GM23338 (cell line): ENCODE measurements around the gene KRT78. TPM values are rescaled to one million over a fixed set of nuclear protein-coding genes. Genes with fewer than 3 reads are reported as not detected.

Source experiments
- ATAC-seq: fragments of 200-7000 bp; cut with Tn5 transposase; 3 replicates; pipeline ENCODE4 v1.9.1; 2020
- DNase-seq: peaks from one replicate; pipeline ENCODE4 v3.0.0-alpha.2; 2015; ENCODE audit warnings: low spot score
- H2AFZ ChIP-seq: fragments of 200-600 bp; sonication (generic); 2 replicates; pipeline ENCODE4 v1.8.0; 2016; ENCODE audit warnings: antibody characterized with exemption, mild to moderate bottlenecking, moderate library complexity
- H3F3A ChIP-seq: fragments of 200-600 bp; sonication (generic); replicated peaks from 2 replicates; pipeline ENCODE4 v1.8.0; 2017; ENCODE audit warnings: antibody characterized with exemption, mixed run types, low read depth
- H3K27ac ChIP-seq: fragments of 200-600 bp; sonication (generic); 2 replicates; pipeline ENCODE4 v1.6.1; 2016; ENCODE audit warnings: low read depth
- H3K27me3 ChIP-seq: fragments of 200-600 bp; sonication (generic); 2 replicates; pipeline ENCODE4 v1.8.0; 2016; ENCODE audit warnings: mild to moderate bottlenecking, mixed run types, moderate library complexity; ENCODE audit not compliant: insufficient read depth
- H3K36me3 ChIP-seq: fragments of 200-600 bp; sonication (generic); 2 replicates; pipeline ENCODE4 v1.8.0; 2016; ENCODE audit warnings: mild to moderate bottlenecking; ENCODE audit not compliant: insufficient read depth
- H3K4me1 ChIP-seq: fragments of 200-600 bp; sonication (generic); 2 replicates; pipeline ENCODE4 v1.8.0; 2016; ENCODE audit warnings: mild to moderate bottlenecking, moderate library complexity; ENCODE audit not compliant: insufficient read depth
- H3K4me2 ChIP-seq: fragments of 200-600 bp; sonication (generic); 2 replicates; pipeline ENCODE4 v1.7.1; 2017; ENCODE audit warnings: mixed run types
- H3K4me3 ChIP-seq: fragments of 200-600 bp; sonication (generic); 2 replicates; pipeline ENCODE4 v1.6.1; 2016; ENCODE audit warnings: mixed run types
- H3K79me2 ChIP-seq: fragments of 200-600 bp; sonication (generic); replicated peaks from 2 replicates; pipeline ENCODE4 v1.8.0; 2017; ENCODE audit warnings: mild to moderate bottlenecking; ENCODE audit not compliant: insufficient read depth
- H3K9me2 ChIP-seq: fragments of 200-600 bp; sonication (generic); 2 replicates; pipeline ENCODE4 v1.8.0; 2017; ENCODE audit not compliant: insufficient read depth
- H4K20me1 ChIP-seq: fragments of 200-600 bp; sonication (generic); replicated peaks from 2 replicates; pipeline ENCODE4 v1.8.0; 2017; ENCODE audit warnings: mild to moderate bottlenecking; ENCODE audit not compliant: insufficient read depth
- H3K27ac Mint-ChIP-seq: 2 replicates; pipeline ENCODE4 v1.8.0; 2020; ENCODE audit warnings: inconsistent platforms, mild to moderate bottlenecking, moderate library complexity, mixed read lengths
- H3K27me3 Mint-ChIP-seq: 3 replicates; pipeline ENCODE4 v1.8.0; 2022; ENCODE audit warnings: low read depth, mild to moderate bottlenecking, moderate library complexity, mixed read lengths, inconsistent platforms; ENCODE audit not compliant: insufficient read depth, poor library complexity
- H3K36me3 Mint-ChIP-seq: 3 replicates; pipeline ENCODE4 v1.8.0; 2021; ENCODE audit warnings: low read depth, mild to moderate bottlenecking, inconsistent platforms, moderate library complexity, mixed read lengths
- H3K4me1 Mint-ChIP-seq: 3 replicates; pipeline ENCODE4 v1.8.0; 2020; ENCODE audit warnings: mild to moderate bottlenecking, inconsistent platforms, mixed read lengths
- H3K4me3 Mint-ChIP-seq: 3 replicates; pipeline ENCODE4 v1.8.0; 2021; ENCODE audit warnings: moderate library complexity, mild to moderate bottlenecking, inconsistent platforms, mixed read lengths
- H3K9me3 Mint-ChIP-seq: 3 replicates; pipeline ENCODE4 v1.8.0; 2020; ENCODE audit warnings: moderate library complexity, mild to moderate bottlenecking, inconsistent platforms, mixed read lengths
- CREB1 ChIP-seq: fragments of 250-450 bp; sonication (Bioruptor Pico); IDR thresholded peaks from 2 replicates; pipeline ENCODE4 v1.5.0; 2020; ENCODE audit warnings: low read depth, mild to moderate bottlenecking, moderate library complexity
- CTCF ChIP-seq, 2 experiments: fragments of 200-600 bp in 1 of 2; sonication (generic) in 1 of 2; conservative IDR thresholded peaks; 2 replicates each; pipeline versions ENCODE4 v1.5.1 to v1.6.1; 2016 to 2017; ENCODE audit warnings: antibody characterized with exemption in 2 of 2, low read depth in 2 of 2, mild to moderate bottlenecking in 2 of 2, moderate library complexity in 1 of 2
- EZH2 ChIP-seq: fragments of 200-600 bp; sonication (generic); IDR thresholded peaks from one replicate; pipeline ENCODE4 v1.8.0; 2017; ENCODE audit warnings: antibody characterized with exemption, mild to moderate bottlenecking, low read depth; ENCODE audit not compliant: unreplicated experiment
- EZH2phosphoT487 ChIP-seq: fragments of 200-600 bp; sonication (generic); IDR thresholded peaks from one replicate; pipeline ENCODE4 v1.8.1; 2018; ENCODE audit warnings: antibody characterized with exemption; ENCODE audit not compliant: unreplicated experiment
- JUNB ChIP-seq: IDR thresholded peaks from one replicate; pipeline ENCODE4 v1.6.1; 2016; ENCODE audit warnings: antibody characterized with exemption; ENCODE audit not compliant: unreplicated experiment
- NANOG ChIP-seq: IDR thresholded peaks from 2 replicates; pipeline ENCODE4 v1.6.1; 2016; ENCODE audit warnings: antibody characterized with exemption, borderline replicate concordance
- POLR2AphosphoS5 ChIP-seq: IDR thresholded peaks from 2 replicates; pipeline ENCODE4 v1.6.1; 2016; ENCODE audit warnings: antibody characterized with exemption, low read depth
- ZNF114 ChIP-seq: fragments of 250-450 bp; sonication (Bioruptor Pico); IDR thresholded peaks from 2 replicates; pipeline ENCODE4 v1.5.0; 2020; ENCODE audit warnings: mild to moderate bottlenecking, moderate library complexity
- ZNF331 ChIP-seq: fragments of 250-450 bp; sonication (Bioruptor Pico); IDR thresholded peaks from 2 replicates; pipeline ENCODE4 v1.5.0; 2020; ENCODE audit warnings: low read depth, mild to moderate bottlenecking, moderate library complexity
- polyA plus RNA-seq: library from polyadenylated mRNA; unstranded; fragments of >200 nt; fragmentation: Nextera tagmentation; extraction: Ambion mirVana; gene quantifications from 2 replicates; pipeline ENCODE4 v1.2.1, GENCODE V29; 2016
- total RNA-seq: library from RNA; depleted of rRNA; stranded (reverse); fragments of >200 nt; shearing (Covaris generic); gene quantifications from 2 replicates; pipeline ENCODE4 v1.2.3, GENCODE V29; 2014
- TF ChIP-seq, protein P1 (sequence below): IDR thresholded peaks from one replicate; pipeline ENCODE4 v1.6.1; 2018; ENCODE audit warnings: antibody characterized with exemption; ENCODE audit not compliant: unreplicated experiment
- TF ChIP-seq, protein P2 (sequence below): IDR thresholded peaks from 2 replicates; pipeline ENCODE4 v1.6.1; 2016; ENCODE audit warnings: antibody characterized with exemption
- TF ChIP-seq, protein P3 (sequence below): fragments of 250-450 bp; sonication (Bioruptor Pico); IDR thresholded peaks from 2 replicates; pipeline ENCODE4 v1.5.0; 2020; ENCODE audit warnings: mild to moderate bottlenecking, moderate library complexity

The KRT78 gene
- total and polyA plus RNA-seq, 2 experiments from 2014 or later, result not detected

- Histone ChIP-seq H4K20me1 (no peaks in the 10 kb centered on the region; the same call in 1 of the 2 replicates), H3K27ac (no peak overlapping the region), H3F3A (no peaks in the 10 kb centered on the region), H2AFZ (no peak overlapping the region), H3K9me2 (peaks cover 2% of the 10 kb centered on the region; the same call in 1 of the 2 replicates), H3K79me2 (no peaks in the 10 kb centered on the region), H3K4me1 (no peaks in the 10 kb centered on the region), H3K4me3 (no peak overlapping the region), H3K36me3 (no peaks in the 10 kb centered on the region), H3K4me2 (no peak overlapping the region), H3K27me3 (no peaks in the 10 kb centered on the region)
- Mint-ChIP-seq H3K9me3 (no peaks in the 10 kb centered on the region; the same call in 1 of the 3 replicates), H3K27me3 (peaks cover 1% of the 10 kb centered on the region), H3K4me1 (no peaks in the 10 kb centered on the region), H3K36me3 (no peaks in the 10 kb centered on the region), H3K27ac (no peak overlapping the region), H3K4me3 (no peak overlapping the region)
- no peak for TF ChIP-seq NANOG
- TF ChIP-seq, protein P1, sequence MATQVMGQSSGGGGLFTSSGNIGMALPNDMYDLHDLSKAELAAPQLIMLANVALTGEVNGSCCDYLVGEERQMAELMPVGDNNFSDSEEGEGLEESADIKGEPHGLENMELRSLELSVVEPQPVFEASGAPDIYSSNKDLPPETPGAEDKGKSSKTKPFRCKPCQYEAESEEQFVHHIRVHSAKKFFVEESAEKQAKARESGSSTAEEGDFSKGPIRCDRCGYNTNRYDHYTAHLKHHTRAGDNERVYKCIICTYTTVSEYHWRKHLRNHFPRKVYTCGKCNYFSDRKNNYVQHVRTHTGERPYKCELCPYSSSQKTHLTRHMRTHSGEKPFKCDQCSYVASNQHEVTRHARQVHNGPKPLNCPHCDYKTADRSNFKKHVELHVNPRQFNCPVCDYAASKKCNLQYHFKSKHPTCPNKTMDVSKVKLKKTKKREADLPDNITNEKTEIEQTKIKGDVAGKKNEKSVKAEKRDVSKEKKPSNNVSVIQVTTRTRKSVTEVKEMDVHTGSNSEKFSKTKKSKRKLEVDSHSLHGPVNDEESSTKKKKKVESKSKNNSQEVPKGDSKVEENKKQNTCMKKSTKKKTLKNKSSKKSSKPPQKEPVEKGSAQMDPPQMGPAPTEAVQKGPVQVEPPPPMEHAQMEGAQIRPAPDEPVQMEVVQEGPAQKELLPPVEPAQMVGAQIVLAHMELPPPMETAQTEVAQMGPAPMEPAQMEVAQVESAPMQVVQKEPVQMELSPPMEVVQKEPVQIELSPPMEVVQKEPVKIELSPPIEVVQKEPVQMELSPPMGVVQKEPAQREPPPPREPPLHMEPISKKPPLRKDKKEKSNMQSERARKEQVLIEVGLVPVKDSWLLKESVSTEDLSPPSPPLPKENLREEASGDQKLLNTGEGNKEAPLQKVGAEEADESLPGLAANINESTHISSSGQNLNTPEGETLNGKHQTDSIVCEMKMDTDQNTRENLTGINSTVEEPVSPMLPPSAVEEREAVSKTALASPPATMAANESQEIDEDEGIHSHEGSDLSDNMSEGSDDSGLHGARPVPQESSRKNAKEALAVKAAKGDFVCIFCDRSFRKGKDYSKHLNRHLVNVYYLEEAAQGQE, result no peak
- TF ChIP-seq, protein P2, sequence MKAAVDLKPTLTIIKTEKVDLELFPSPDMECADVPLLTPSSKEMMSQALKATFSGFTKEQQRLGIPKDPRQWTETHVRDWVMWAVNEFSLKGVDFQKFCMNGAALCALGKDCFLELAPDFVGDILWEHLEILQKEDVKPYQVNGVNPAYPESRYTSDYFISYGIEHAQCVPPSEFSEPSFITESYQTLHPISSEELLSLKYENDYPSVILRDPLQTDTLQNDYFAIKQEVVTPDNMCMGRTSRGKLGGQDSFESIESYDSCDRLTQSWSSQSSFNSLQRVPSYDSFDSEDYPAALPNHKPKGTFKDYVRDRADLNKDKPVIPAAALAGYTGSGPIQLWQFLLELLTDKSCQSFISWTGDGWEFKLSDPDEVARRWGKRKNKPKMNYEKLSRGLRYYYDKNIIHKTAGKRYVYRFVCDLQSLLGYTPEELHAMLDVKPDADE, result no peak
- TF ChIP-seq POLR2AphosphoS5, result no peak
- no peak for TF ChIP-seq ZNF331 (CRISPR knock-in tag)
- no peak for TF ChIP-seq EZH2
- TF ChIP-seq, protein P3, sequence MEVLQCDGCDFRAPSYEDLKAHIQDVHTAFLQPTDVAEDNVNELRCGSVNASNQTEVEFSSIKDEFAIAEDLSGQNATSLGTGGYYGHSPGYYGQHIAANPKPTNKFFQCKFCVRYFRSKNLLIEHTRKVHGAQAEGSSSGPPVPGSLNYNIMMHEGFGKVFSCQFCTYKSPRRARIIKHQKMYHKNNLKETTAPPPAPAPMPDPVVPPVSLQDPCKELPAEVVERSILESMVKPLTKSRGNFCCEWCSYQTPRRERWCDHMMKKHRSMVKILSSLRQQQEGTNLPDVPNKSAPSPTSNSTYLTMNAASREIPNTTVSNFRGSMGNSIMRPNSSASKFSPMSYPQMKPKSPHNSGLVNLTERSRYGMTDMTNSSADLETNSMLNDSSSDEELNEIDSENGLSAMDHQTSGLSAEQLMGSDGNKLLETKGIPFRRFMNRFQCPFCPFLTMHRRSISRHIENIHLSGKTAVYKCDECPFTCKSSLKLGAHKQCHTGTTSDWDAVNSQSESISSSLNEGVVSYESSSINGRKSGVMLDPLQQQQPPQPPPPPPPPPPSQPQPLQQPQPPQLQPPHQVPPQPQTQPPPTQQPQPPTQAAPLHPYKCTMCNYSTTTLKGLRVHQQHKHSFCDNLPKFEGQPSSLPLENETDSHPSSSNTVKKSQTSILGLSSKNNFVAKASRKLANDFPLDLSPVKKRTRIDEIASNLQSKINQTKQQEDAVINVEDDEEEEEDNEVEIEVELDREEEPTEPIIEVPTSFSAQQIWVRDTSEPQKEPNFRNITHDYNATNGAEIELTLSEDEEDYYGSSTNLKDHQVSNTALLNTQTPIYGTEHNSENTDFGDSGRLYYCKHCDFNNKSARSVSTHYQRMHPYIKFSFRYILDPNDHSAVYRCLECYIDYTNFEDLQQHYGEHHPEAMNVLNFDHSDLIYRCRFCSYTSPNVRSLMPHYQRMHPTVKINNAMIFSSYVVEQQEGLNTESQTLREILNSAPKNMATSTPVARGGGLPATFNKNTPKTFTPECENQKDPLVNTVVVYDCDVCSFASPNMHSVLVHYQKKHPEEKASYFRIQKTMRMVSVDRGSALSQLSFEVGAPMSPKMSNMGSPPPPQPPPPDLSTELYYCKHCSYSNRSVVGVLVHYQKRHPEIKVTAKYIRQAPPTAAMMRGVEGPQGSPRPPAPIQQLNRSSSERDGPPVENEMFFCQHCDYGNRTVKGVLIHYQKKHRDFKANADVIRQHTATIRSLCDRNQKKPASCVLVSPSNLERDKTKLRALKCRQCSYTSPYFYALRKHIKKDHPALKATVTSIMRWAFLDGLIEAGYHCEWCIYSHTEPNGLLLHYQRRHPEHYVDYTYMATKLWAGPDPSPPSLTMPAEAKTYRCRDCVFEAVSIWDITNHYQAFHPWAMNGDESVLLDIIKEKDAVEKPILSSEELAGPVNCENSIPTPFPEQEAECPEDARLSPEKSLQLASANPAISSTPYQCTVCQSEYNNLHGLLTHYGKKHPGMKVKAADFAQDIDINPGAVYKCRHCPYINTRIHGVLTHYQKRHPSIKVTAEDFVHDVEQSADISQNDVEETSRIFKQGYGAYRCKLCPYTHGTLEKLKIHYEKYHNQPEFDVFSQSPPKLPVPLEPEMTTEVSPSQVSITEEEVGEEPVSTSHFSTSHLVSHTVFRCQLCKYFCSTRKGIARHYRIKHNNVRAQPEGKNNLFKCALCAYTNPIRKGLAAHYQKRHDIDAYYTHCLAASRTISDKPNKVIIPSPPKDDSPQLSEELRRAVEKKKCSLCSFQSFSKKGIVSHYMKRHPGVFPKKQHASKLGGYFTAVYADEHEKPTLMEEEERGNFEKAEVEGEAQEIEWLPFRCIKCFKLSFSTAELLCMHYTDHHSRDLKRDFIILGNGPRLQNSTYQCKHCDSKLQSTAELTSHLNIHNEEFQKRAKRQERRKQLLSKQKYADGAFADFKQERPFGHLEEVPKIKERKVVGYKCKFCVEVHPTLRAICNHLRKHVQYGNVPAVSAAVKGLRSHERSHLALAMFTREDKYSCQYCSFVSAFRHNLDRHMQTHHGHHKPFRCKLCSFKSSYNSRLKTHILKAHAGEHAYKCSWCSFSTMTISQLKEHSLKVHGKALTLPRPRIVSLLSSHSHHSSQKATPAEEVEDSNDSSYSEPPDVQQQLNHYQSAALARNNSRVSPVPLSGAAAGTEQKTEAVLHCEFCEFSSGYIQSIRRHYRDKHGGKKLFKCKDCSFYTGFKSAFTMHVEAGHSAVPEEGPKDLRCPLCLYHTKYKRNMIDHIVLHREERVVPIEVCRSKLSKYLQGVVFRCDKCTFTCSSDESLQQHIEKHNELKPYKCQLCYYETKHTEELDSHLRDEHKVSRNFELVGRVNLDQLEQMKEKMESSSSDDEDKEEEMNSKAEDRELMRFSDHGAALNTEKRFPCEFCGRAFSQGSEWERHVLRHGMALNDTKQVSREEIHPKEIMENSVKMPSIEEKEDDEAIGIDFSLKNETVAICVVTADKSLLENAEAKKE (CRISPR knock-in tag), result no peak
- TF ChIP-seq EZH2phosphoT487, result no peak
- TF ChIP-seq ZNF114 (CRISPR knock-in tag), result no peak
- TF ChIP-seq CTCF (conservative IDR thresholded peaks at IDR 0.05; ENCODE audit: low read depth in 2 of 2), result no peak
- TF ChIP-seq CREB1 (CRISPR knock-in tag), result no peak
- no peak for TF ChIP-seq JUNB
- DNase-seq, result no peak
- ATAC-seq, result no peak
Measured at GRCh38 chr12:52847335-52848102, 1.3 kb downstream of the KRT78 start.
